Measurements from ENCODE around the gene METTL13. TPM values are rescaled to one million over a fixed set of nuclear protein-coding genes. Genes with fewer than 3 reads are reported as not detected.

The METTL13 gene
- total and polyA plus RNA-seq, 2 of the 8 experiments (the other 6 are each of a cell fraction or from before 2014, with no cell fraction given): 38.1 to 66.3 TPM

DNA sequence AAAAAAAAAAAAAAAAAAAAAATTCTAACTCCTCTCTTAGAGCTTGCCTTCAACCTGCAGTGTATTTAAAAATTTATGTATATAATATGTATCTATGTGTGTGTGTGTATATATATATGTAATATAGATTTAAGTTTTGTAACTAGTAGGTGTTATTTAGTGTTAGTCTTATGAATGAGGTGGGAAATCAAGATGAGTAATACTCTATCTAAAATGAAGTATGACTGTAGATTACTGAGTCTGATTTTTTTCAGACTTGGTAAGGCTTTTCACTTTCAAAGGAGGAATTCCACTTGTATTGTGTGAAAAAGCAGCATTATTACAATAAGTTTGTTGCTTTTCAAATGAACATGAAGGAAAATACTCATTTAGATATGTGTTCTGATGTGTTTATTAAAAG is 54.4 kb downstream of the METTL13 start (continued):
- TF ChIP-seq, protein P1, sequence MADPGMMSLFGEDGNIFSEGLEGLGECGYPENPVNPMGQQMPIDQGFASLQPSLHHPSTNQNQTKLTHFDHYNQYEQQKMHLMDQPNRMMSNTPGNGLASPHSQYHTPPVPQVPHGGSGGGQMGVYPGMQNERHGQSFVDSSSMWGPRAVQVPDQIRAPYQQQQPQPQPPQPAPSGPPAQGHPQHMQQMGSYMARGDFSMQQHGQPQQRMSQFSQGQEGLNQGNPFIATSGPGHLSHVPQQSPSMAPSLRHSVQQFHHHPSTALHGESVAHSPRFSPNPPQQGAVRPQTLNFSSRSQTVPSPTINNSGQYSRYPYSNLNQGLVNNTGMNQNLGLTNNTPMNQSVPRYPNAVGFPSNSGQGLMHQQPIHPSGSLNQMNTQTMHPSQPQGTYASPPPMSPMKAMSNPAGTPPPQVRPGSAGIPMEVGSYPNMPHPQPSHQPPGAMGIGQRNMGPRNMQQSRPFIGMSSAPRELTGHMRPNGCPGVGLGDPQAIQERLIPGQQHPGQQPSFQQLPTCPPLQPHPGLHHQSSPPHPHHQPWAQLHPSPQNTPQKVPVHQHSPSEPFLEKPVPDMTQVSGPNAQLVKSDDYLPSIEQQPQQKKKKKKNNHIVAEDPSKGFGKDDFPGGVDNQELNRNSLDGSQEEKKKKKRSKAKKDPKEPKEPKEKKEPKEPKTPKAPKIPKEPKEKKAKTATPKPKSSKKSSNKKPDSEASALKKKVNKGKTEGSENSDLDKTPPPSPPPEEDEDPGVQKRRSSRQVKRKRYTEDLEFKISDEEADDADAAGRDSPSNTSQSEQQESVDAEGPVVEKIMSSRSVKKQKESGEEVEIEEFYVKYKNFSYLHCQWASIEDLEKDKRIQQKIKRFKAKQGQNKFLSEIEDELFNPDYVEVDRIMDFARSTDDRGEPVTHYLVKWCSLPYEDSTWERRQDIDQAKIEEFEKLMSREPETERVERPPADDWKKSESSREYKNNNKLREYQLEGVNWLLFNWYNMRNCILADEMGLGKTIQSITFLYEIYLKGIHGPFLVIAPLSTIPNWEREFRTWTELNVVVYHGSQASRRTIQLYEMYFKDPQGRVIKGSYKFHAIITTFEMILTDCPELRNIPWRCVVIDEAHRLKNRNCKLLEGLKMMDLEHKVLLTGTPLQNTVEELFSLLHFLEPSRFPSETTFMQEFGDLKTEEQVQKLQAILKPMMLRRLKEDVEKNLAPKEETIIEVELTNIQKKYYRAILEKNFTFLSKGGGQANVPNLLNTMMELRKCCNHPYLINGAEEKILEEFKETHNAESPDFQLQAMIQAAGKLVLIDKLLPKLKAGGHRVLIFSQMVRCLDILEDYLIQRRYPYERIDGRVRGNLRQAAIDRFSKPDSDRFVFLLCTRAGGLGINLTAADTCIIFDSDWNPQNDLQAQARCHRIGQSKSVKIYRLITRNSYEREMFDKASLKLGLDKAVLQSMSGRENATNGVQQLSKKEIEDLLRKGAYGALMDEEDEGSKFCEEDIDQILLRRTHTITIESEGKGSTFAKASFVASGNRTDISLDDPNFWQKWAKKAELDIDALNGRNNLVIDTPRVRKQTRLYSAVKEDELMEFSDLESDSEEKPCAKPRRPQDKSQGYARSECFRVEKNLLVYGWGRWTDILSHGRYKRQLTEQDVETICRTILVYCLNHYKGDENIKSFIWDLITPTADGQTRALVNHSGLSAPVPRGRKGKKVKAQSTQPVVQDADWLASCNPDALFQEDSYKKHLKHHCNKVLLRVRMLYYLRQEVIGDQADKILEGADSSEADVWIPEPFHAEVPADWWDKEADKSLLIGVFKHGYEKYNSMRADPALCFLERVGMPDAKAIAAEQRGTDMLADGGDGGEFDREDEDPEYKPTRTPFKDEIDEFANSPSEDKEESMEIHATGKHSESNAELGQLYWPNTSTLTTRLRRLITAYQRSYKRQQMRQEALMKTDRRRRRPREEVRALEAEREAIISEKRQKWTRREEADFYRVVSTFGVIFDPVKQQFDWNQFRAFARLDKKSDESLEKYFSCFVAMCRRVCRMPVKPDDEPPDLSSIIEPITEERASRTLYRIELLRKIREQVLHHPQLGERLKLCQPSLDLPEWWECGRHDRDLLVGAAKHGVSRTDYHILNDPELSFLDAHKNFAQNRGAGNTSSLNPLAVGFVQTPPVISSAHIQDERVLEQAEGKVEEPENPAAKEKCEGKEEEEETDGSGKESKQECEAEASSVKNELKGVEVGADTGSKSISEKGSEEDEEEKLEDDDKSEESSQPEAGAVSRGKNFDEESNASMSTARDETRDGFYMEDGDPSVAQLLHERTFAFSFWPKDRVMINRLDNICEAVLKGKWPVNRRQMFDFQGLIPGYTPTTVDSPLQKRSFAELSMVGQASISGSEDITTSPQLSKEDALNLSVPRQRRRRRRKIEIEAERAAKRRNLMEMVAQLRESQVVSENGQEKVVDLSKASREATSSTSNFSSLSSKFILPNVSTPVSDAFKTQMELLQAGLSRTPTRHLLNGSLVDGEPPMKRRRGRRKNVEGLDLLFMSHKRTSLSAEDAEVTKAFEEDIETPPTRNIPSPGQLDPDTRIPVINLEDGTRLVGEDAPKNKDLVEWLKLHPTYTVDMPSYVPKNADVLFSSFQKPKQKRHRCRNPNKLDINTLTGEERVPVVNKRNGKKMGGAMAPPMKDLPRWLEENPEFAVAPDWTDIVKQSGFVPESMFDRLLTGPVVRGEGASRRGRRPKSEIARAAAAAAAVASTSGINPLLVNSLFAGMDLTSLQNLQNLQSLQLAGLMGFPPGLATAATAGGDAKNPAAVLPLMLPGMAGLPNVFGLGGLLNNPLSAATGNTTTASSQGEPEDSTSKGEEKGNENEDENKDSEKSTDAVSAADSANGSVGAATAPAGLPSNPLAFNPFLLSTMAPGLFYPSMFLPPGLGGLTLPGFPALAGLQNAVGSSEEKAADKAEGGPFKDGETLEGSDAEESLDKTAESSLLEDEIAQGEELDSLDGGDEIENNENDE (IDR thresholded peaks at IDR 0.05; ENCODE audit: insufficient replicate concordance, low read length): no peak
- TF ChIP-seq KDM1A (IDR thresholded peaks at IDR 0.05; ENCODE audit: borderline replicate concordance, low read length) (no peak), TBP (IDR thresholded peaks at IDR 0.05; ENCODE audit: low read depth, low read length) (no peak), CEBPB (IDR thresholded peaks at IDR 0.05; ENCODE audit: low read depth, low read length) (no peak), EP300 (IDR thresholded peaks at IDR 0.05; ENCODE audit: borderline replicate concordance in 1 of 2, low read depth in 2 of 2, low read length in 2 of 2) (no peak), ASH2L (IDR thresholded peaks at IDR 0.05; ENCODE audit: low read length) (no peak), RFX5 (IDR thresholded peaks at IDR 0.05; ENCODE audit: borderline replicate concordance, low read depth, low read length) (no peak)
- TF ChIP-seq, protein P2, sequence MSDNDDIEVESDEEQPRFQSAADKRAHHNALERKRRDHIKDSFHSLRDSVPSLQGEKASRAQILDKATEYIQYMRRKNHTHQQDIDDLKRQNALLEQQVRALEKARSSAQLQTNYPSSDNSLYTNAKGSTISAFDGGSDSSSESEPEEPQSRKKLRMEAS (IDR thresholded peaks at IDR 0.05): no peak
